HG02943 (cell line): ENCODE measurements around the gene ECSCR.
"Not testable (repeated sequence)": the region's sequence is repeated elsewhere in the genome, so short reads cannot be mapped to it uniquely, and the experiment has no call there.

ENCODE experiments used
- ATAC-seq: cut with Tn5 transposase; IDR thresholded peaks from one replicate; pipeline ENCODE4 v1.9.1; 2021; ENCODE audit warnings: mild to moderate bottlenecking, low read depth, moderate library complexity; ENCODE audit not compliant: unreplicated experiment

Gene ECSCR

GRCh38 chr5:139414581-139415130 is 47.9 kb downstream of the ECSCR start:
- ATAC-seq: no peak

- no peak for ATAC-seq
These were observed 48.6 kb downstream of the ECSCR start for GRCh38 chr5:139413963-139414362.

- no peak for ATAC-seq
These were observed 49.4 kb downstream of the ECSCR start for GRCh38 chr5:139413153-139413552.

- ATAC-seq: no peak
These were observed 51.3 kb downstream of the ECSCR start for GRCh38 chr5:139410993-139411828.

GRCh38 chr5:139410121-139410992 is 52.2 kb downstream of the ECSCR start:
- no peak for ATAC-seq

GRCh38 chr5:139409116-139409515 is 53.4 kb downstream of the ECSCR start:
- ATAC-seq: not testable (repeated sequence)

GRCh38 chr5:139408191-139408590 is 54.4 kb downstream of the ECSCR start:
- ATAC-seq: no peak

- ATAC-seq: no peak
These were observed 55.0 kb downstream of the ECSCR start for GRCh38 chr5:139407517-139407916.

GRCh38 chr5:139406963-139407362 is 55.6 kb downstream of the ECSCR start:
- ATAC-seq: no peak

GRCh38 chr5:139404484-139404840 is 58.1 kb downstream of the ECSCR start:
- no peak for ATAC-seq

- peak; percentile 74 for ATAC-seq
These were observed 58.6 kb downstream of the ECSCR start, which contains the start of gene SPATA24 for GRCh38 chr5:139403787-139404483. Gene SPATA24 (minus strand): TSS chr5:139404089. CDS start chr5:139404060, 29 bp downstream.

GRCh38 chr5:139403418-139403786 is 59.1 kb downstream of the ECSCR start:
- ATAC-seq: peak; percentile 5

GRCh38 chr5:139402561-139403158 is 59.9 kb downstream of the ECSCR start:
- ATAC-seq: no peak

GRCh38 chr5:139401546-139401945 is 61.0 kb downstream of the ECSCR start:
- no peak for ATAC-seq

GRCh38 chr5:139399501-139400121 is 62.9 kb downstream of the ECSCR start:
- ATAC-seq: no peak
